H54 (cell line): ENCODE results near the gene SYTL3.
"Not testable (repeated sequence)": the region's sequence is repeated elsewhere in the genome, so short reads cannot be mapped to it uniquely, and the experiment has no call there.

ENCODE experiments used
- DNase-seq: peaks from one replicate; pipeline ENCODE4 v3.0.0; 2011; ENCODE audit warnings: low spot score, mixed read lengths; ENCODE audit not compliant: insufficient read length
- FAIRE-seq: peaks from 3 replicates; lab custom pipeline; 2011; peaks lifted over from hg19 to GRCh38; lab: Jason Lieb, UNC
- POLR2A ChIP-seq: IDR thresholded peaks from 2 replicates; pipeline ENCODE4 v1.6.1; 2011; ENCODE audit warnings: low read depth, mild to moderate bottlenecking, low read length

The SYTL3 gene

DNA sequence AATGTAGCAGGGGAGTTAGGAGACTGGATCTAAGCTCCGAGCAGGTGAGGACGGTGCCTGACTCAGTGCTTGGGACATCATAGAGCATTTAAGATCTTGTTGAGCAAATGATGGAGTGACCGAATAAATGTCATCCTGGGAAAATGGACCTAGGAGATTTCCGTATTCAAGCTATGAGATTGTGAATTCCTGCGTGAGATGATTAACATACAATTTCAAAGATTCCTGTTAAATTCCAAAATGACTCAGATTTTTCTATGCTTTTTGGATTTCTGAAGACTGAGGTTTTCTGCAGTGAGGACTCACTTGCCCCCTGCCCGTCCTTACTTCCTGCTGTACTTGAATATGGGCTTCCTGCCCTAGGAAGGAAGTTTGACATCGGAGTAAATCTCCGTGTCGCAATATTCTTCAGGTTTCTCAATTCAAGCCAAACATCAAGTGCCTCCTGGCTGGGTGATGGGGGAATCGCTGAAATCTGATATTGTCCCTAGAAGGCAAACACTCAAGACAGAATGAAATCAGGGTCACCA lies 5.2 kb downstream of the SYTL3 start:
- FAIRE-seq, result no peak
- no peak for DNase-seq
- TF ChIP-seq POLR2A, result no peak

DNA sequence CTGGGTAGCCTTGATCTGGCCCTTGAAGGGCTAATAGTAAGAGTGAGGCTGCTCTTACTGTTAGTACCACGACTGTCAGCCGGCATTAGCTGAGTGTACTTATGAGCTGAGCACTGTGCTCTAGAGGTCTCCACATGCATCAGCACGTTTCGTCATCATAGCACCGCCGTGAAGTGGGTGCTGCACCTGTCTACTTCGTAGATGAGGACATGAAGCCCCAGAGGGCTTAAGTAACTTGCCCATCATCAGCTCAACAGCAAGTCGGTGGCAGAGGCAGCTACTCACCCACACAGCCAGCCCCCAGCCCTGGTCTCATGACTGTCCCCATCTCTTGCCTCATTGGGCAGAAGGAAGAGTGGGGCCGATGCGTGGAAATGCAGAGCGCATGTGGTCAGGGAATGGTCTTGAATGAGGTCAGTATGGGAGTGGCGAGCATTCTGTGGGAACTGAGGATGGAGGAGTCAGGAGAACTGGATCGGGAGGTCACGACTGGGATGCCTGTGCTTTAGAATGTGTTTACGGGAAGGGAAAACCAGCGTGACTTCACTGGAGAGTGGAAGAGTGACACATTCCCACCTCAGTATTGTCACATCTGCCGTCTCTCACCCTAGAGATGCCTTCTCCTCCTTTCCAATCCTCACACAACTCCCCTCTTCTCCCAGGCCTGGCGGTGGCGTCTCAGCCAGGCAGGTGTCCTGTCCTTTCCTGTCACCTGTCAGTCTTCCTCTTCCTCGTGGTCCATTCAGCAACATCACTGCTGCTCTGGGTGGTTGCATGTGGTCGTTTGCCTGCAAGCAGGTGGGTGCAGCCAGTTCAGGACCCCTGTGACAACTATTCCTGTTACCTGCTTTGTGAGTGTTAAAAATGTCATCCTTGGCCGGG lies 6.0 kb downstream of the SYTL3 start:
- no peak for TF ChIP-seq POLR2A
- DNase-seq (no peak), FAIRE-seq (no peak)

DNA sequence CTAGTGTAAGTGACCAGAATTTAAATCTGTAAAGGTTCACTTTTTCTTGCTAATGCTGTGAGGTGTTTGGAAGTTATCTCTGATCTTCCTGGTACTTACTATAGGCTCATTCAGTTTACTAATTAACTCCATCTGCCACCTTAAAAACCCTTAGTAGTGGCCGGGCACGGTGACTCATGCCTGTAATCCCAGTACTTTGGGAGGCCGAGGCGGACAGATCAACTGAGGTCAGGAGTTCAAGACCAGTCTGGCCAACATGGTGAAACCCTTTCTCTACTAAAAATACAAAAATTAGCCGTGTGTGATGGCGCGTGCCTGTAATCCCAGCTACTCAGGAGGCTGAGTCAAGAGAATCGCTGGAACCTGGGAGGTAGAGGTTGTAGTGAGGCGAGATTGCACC lies 7.1 kb downstream of the SYTL3 start:
- not testable (repeated sequence) for FAIRE-seq, DNase-seq

GRCh38 chr6:158660333-158660754 lies 10.5 kb downstream of the SYTL3 start:
- no peak for DNase-seq
- no peak for TF ChIP-seq POLR2A
- no peak for FAIRE-seq

DNA sequence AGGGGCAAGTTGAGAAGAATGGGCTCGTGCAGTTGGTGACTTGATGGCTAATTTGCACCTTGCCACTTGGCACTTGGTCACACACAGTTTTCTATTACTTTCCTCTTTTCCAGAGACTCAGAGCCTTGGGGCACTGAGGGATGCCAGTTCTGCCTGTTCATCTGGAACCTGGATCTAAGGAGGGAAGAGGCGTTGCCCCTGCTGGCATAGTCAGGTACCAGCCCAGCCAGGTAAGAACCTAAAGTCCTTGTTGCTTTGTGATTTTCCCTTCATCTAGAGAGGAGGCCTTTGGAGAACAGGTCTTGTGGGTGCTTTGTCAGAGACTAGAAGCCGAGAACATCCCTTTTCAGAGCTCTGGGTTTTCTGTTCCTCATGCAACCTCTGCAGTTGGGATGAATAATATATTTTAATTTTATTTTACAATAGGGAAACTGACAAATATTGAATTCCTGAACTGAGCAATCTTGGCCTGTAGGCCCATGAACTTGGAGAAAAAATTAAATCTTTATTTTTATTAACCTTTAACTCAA lies 11.4 kb downstream of the SYTL3 start:
- no peak for FAIRE-seq
- DNase-seq, result no peak
- no peak for TF ChIP-seq POLR2A

DNA sequence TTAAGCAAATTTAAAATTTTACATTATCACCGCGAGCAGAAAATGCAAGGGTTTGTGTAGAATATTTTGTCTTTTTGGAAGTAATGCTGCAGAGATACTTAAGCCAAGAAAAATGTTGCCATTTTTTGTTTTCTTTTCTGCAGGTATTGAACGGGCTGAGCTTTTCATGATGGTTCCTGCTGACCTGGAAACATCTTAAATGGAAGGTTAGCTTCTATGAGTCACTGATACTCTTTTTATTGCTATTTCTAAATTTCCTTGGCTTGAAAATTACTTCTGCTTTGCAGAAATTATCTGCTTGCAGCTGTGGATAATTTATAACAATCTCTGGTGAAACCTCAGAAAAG lies 12.7 kb downstream of the SYTL3 start:
- TF ChIP-seq POLR2A, result no peak
- no peak for FAIRE-seq
- DNase-seq, result no peak

GRCh38 chr6:158662954-158663624 lies 13.2 kb downstream of the SYTL3 start:
- TF ChIP-seq POLR2A, result no peak
- no peak for DNase-seq
- FAIRE-seq, result no peak

DNA sequence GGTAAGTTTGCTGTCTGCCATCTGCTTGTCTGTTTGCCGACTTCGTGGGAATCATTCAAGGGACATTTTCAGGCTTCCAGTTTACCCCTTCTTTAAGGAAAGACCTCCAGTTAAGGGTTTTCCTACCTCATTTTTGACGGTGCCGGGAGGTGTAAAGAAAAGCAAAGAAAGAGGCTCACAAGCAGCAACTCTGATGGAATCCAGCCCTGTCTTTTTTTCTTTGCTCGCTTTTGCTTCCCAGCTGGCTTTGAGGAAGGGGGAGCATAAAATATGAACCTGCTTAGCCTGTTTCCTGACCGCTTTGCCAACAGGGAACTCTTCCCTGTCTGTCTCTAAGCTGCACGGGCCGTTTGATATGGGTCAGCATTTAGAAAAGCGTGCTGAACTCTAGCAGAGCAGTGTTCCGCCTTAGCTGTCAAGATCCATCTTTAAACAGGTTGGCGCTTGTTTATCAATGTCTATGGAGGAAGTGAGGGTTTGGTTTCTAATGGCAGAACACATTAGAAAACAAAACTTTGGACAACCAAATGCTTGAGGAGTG lies 13.8 kb downstream of the SYTL3 start:
- no peak for TF ChIP-seq POLR2A
- FAIRE-seq, result no peak
- DNase-seq, result no peak

- no peak for TF ChIP-seq POLR2A
- FAIRE-seq, result no peak
- no peak for DNase-seq
Measured at GRCh38 chr6:158665332-158665731, 15.5 kb downstream of the SYTL3 start.

DNA sequence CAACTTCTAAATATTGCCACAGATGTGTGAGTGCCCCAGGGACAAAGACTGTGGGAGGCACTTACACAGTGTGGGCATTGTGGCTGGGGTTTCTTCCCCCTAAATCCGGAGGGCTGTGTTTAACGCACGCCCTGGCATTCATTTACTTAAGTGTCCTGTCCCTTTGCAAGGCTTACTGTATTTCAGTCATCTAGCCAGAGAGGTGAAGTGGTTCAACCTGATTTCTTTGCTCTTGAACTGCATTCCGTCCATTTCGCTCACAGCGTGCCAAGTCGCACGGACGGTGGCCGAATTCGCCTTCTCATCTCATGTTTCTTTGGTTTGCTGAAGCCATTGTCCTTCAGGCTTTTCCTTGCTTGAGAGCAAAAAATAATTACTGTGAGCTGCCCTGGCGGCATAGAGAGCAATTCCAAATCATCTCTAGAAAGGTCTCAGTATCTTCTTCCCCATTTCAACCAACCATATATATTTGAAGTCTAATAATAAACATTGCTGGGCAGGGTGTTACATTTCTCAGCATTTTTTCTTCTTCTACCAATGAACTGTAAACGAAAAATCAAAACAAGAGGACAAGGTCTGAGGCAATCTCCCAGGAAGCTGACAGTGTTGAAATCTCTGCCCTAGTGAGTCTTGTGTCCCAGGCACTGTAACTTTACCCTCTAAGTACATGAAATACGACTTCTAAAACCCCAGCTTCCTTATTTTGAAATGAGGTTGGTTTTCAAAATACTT lies 16.9 kb downstream of the SYTL3 start:
- no peak for FAIRE-seq
- DNase-seq, result no peak
- TF ChIP-seq POLR2A, result no peak

GRCh38 chr6:158667360-158667981 lies 17.6 kb downstream of the SYTL3 start:
- no peak for DNase-seq
- FAIRE-seq, result no peak
- no peak for TF ChIP-seq POLR2A

GRCh38 chr6:158668707-158669103 lies 18.9 kb downstream of the SYTL3 start:
- FAIRE-seq, result no peak
- no peak for TF ChIP-seq POLR2A
- no peak for DNase-seq

DNA sequence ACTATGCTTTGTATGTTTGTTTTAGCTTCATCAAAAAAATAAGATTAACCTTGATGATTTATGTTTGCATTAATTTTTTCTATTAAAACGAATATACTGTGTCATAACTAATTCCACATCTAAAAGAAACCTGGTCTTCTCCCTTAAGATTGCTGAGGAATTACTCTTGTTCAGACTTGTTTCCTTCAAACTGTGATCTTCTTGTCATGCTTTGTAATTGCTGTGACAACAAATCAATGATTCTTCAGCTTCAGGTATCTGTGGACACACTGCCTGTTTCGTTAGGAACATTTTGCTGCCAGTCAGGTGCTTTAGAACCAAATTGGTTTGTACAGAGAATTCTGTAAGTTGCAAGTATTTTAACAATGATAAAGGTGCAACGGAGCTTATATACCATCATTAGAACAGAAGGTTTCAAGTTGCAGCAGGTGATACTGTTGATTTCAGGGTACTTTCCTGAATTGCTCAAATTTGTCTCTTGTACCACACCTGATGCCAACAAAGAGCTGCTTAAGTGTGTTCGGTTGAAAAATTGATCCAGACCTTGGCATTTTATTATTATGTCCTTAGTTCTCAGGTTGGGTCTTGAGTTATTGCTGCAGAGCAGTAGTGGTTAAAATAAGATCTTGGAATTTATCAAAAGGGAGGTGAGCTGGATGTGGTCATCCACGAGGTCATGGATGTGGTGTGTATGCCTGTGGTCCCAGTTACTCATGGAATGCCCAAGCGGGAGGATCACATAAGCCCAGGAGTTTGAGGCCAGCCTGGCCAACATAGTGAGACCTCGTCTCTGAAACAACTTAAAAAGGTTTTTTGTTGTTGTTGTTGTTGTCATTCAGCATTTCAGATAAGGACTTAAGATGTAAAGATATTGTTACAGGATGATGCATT lies 19.5 kb downstream of the SYTL3 start:
- FAIRE-seq (no peak), DNase-seq (no peak)
- no peak for TF ChIP-seq POLR2A

DNA sequence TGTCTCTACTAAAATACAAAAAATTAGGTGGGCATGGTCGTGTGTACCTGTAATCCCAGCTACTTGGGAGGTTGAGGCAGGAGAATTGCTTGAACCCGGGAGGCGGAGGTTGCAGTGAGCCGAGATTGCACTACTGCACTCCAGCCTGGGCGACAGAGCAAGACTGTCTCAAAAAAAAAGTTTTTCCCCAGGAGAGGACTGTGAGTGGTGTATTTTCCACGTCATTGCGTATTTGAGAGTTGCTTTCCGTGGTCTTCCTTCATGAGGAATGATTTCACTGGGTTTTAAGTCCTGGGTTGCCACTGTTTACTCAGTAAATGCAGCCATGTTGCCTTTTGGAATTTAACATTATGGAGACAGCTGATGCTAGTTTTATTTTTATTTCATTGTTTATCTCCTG lies 22.3 kb downstream of the SYTL3 start:
- not testable (repeated sequence) for FAIRE-seq, DNase-seq
